Activated naive CD8-positive, alpha-beta T cell treated with anti-CD3 and anti-CD28 coated beads, Interleukin-2, amount 50 U/mL, for 24 hours (primary cell): ENCODE data around the gene MRI1.

Source experiments
- ATAC-seq: fragments of 150-1000 bp; cut with Tn5 transposase; one replicate; pipeline ENCODE4 v1.10.0; 2021
- DNase-seq: peaks from one replicate; pipeline ENCODE4 v3.0.0; 2021
- H3K27ac Mint-ChIP-seq: one replicate; pipeline ENCODE4 v1.8.0; 2021; ENCODE audit warnings: mild to moderate bottlenecking, mixed read lengths
- H3K27me3 Mint-ChIP-seq: one replicate; pipeline ENCODE4 v1.8.0; 2021; ENCODE audit warnings: mixed read lengths
- H3K36me3 Mint-ChIP-seq: one replicate; pipeline ENCODE4 v1.8.0; 2021; ENCODE audit warnings: low read depth, mixed read lengths
- H3K4me1 Mint-ChIP-seq: one replicate; pipeline ENCODE4 v1.8.0; 2021; ENCODE audit warnings: mixed read lengths
- H3K4me3 Mint-ChIP-seq: one replicate; pipeline ENCODE4 v1.8.0; 2021; ENCODE audit warnings: mild to moderate bottlenecking, moderate library complexity, mixed read lengths
- H3K9me3 Mint-ChIP-seq: one replicate; pipeline ENCODE4 v1.8.0; 2021; ENCODE audit warnings: mixed read lengths

MRI1 gene

DNA sequence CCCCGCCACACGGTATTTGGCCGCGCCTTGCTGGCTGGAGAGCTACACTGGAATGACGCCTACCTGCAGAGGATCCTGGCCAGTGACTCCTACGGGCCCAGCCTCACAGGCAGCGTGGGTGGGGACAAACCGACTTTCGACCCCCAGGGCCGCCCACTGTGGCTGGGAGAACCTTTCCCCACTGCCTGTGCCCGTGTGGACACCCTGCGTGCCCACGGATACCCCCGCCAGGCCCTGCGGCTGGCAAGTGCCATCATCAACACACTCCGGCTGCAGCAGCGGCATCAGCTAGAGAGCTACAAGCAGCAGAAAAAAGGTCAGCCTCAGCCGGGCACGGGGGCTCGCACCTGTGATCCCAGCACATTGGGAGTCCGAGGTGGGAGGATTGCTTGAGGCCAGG lies 50.2 kb downstream of the MRI1 start:
- peaks cover 4% of the 10 kb centered on the region for H3K36me3 Mint-ChIP-seq
- no peak overlapping the region for H3K4me3 Mint-ChIP-seq
- H3K9me3 Mint-ChIP-seq, result no peaks in the 10 kb centered on the region
- no peak overlapping the region for H3K27ac Mint-ChIP-seq
- no peaks in the 10 kb centered on the region for H3K4me1 Mint-ChIP-seq
- H3K27me3 Mint-ChIP-seq, result no peaks in the 10 kb centered on the region
- ATAC-seq (no peak), DNase-seq (no peak)

DNA sequence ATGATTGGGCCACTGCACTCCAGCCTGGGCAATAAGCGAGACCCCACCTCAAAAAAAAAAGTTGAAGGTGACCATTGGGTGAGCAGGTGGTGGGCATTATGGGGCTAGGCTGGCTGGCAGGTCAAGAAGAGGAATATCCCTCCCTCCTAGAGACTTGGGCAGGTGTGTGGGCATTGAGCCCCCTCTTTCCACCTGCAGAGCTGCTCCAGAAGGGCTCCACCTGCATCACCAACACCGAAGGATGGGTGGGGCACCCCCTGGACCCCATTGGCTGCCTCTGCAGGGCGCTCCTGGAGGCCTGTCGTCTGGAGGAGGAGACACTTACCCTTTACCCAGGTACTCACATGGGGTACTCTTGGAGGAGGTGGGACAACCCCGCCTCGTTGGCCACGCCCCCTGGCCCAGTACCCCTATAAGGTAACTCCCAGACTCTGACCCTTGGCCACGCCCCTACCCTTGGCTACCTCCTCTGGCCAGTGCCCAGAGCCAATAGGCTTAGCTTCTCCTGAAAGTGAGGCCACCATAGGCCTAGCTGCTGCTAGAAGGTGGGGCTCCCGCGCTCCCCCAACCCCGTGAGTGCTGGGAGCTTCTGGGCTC lies 52.8 kb downstream of the MRI1 start:
- no peak for DNase-seq
- no peak overlapping the region for H3K4me3 Mint-ChIP-seq

DNA sequence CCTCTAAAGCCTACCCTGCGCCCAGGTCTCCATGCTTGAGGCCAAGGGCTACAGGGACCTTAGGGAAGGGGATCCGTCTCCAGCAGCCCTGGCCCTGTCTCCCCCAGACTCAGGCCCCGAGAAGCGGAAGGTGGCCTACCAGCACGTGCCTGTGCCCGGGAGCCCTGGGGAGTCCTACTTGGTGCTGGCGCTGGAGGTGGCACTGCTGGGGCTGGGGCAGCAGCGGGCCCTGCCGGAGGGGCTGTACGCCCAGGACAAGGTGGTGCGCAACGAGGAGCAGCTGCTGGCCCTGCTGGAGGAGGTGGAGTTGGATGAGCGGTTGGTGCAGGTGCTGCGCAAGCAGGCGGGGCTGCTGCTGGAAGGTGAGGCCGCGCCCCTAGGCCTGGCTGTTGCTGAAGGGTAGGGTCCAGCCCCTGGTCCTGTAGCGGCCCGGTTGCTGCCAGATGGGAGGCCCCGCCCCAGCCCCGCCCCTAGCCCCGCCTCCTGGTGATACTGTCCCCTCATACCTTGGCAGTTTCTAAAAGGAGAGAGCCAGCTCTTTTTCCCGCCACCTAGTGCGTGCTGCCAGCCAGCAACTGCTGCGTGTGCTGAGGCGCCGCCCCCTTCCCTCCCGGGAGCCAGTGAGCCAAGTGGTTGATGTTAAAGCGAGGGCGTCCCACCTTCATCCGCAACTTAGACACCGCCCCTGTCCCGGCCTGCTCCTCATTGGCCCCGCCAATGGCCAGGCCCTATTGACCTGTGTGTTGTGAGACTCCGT lies 53.5 kb downstream of the MRI1 start:
- Mint-ChIP-seq H3K27ac (no peak overlapping the region), H3K9me3 (no peaks in the 10 kb centered on the region), H3K4me3 (no peak overlapping the region), H3K27me3 (no peaks in the 10 kb centered on the region), H3K36me3 (no peaks in the 10 kb centered on the region), H3K4me1 (no peaks in the 10 kb centered on the region)
- ATAC-seq (peak; percentile 24), DNase-seq (no peak)

More for the DNA sequence above, 52.8 kb downstream of the MRI1 start:
- no peaks in the 10 kb centered on the region for H3K9me3 Mint-ChIP-seq
- H3K27ac Mint-ChIP-seq, result no peak overlapping the region
- peak; percentile 36 for ATAC-seq
- H3K4me1 Mint-ChIP-seq, result no peaks in the 10 kb centered on the region
- H3K27me3 Mint-ChIP-seq, result no peaks in the 10 kb centered on the region
- no peaks in the 10 kb centered on the region for H3K36me3 Mint-ChIP-seq

DNA sequence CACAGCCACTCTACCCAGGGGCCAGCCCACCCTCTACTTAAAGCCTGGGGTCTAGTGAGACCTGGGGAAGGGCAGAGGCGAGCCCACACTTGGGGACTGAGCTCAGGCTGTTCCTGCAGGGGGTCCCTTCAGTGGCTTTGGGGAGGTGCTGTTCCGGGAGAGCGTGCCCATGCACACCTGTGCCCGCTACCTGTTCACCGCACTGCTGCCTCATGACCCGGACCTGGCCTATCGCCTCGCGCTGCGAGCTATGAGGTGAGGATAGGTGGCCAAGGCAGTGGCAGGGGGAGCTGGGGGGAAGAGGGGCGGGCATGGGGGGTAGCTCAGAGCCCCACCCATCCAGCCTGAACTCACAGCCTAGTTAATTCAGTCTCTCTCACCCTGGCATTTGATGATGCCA lies 54.9 kb downstream of the MRI1 start:
- DNase-seq (no peak), ATAC-seq (no peak)
- Mint-ChIP-seq H3K9me3 (no peaks in the 10 kb centered on the region), H3K27me3 (no peaks in the 10 kb centered on the region), H3K4me1 (no peaks in the 10 kb centered on the region), H3K36me3 (no peaks in the 10 kb centered on the region), H3K27ac (no peak overlapping the region), H3K4me3 (no peak overlapping the region)

DNA sequence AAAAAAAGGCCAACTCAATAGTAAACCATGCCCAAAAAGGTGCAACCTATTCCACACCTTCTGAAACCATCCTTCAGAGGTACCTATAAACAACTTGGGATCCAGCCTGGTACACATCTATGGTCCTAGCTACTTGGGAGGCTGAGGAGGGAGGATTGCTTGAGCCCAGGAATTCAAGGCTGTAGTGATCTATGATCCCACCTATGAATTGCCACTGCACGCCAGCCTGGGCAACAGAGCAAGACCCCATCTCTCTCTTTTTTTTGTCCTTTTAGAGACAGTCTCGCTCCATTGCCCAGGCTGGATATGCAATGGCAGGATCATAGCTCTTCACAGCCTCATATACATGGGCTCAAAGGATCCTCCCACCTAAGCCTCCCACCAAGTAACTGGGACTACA lies 57.0 kb downstream of the MRI1 start:
- H3K27ac Mint-ChIP-seq, result no peak overlapping the region
- no peaks in the 10 kb centered on the region for H3K4me1 Mint-ChIP-seq
- peaks cover 2% of the 10 kb centered on the region for H3K36me3 Mint-ChIP-seq
- no peak for DNase-seq
- no peaks in the 10 kb centered on the region for H3K9me3 Mint-ChIP-seq
- no peaks in the 10 kb centered on the region for H3K27me3 Mint-ChIP-seq
- H3K4me3 Mint-ChIP-seq, result no peak overlapping the region
- ATAC-seq, result no peak

DNA sequence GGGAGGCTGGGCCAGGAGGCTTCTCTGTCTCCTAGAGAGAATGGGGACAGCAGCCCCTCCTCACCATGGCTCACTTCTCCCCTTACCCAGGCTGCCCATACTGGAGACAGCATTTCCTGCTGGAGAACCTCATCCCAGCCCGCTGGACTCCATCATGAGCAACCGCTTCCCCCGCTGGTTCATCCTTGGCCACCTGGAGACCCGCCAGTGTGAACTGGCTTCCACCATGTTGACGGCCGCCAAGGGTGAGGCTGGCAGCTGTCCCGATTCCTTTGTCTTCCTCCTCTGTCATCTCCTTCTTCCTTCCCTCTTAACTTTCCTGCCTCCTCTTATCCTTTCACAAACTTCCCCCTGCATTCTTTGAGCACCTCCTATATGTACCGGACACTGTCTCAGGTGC lies 58.9 kb downstream of the MRI1 start:
- ATAC-seq, result no peak
- Mint-ChIP-seq H3K27ac (no peak overlapping the region), H3K36me3 (peaks cover 2% of the 10 kb centered on the region), H3K4me1 (no peaks in the 10 kb centered on the region), H3K27me3 (no peaks in the 10 kb centered on the region), H3K4me3 (no peak overlapping the region), H3K9me3 (no peaks in the 10 kb centered on the region)
- DNase-seq, result no peak
